Activated CD8-positive, alpha-beta T cell treated with anti-CD3 and anti-CD28 coated beads, Interleukin-2, amount 10 ng/mL, durations not matched to agents 7 days and 5 days (primary cell): ENCODE measurements around the gene ZNF569. TPM values are rescaled to one million over a fixed set of nuclear protein-coding genes. Genes with fewer than 3 reads are reported as not detected.

Experiments
- ATAC-seq: fragments of 150-1000 bp; cut with Tn5 transposase; one replicate; pipeline ENCODE4 v1.10.0; 2021; ENCODE audit warnings: moderate library complexity
- CTCF ChIA-PET: fragments of 350-600 bp; sonication (Branson Sonifier 250); formaldehyde crosslinking; loops from one replicate; lab custom pipeline; 2021; ENCODE audit warnings: antibody characterized with exemption; lab: Charles Lee
- POLR2A ChIA-PET: fragments of 350-600 bp; sonication (Branson Sonifier 250); formaldehyde crosslinking; loops from one replicate; lab custom pipeline; 2021; ENCODE audit warnings: antibody characterized with exemption; lab: Charles Lee
- DNase-seq: peaks from one replicate; pipeline ENCODE4 v3.0.0-alpha.2; 2020
- H3K27ac Mint-ChIP-seq: one replicate; pipeline ENCODE4 v1.8.0; 2021; ENCODE audit warnings: mild to moderate bottlenecking, mixed read lengths
- H3K27me3 Mint-ChIP-seq: one replicate; pipeline ENCODE4 v1.8.0; 2021; ENCODE audit warnings: low read depth, mixed read lengths
- H3K36me3 Mint-ChIP-seq: one replicate; pipeline ENCODE4 v1.8.0; 2021; ENCODE audit warnings: low read depth, mixed read lengths
- H3K4me1 Mint-ChIP-seq: one replicate; pipeline ENCODE4 v1.8.0; 2021; ENCODE audit warnings: low read depth, mixed read lengths
- H3K4me3 Mint-ChIP-seq: one replicate; pipeline ENCODE4 v1.8.0; 2021; ENCODE audit warnings: mild to moderate bottlenecking, mixed read lengths
- H3K9me3 Mint-ChIP-seq: one replicate; pipeline ENCODE4 v1.8.0; 2022; ENCODE audit warnings: mixed read lengths; ENCODE audit not compliant: insufficient read depth
- total RNA-seq, 2 experiments: library from RNA; stranded (reverse); gene quantifications; one replicate each; pipeline ENCODE4 v1.2.3, GENCODE V29; 2021

Gene ZNF569
- total RNA-seq: 1 to 10 TPM; 7.1 to 9.1 TPM

- Mint-ChIP-seq H3K4me3 (peak within 1 kb of the TSS; percentile 91), H3K4me1 (peaks cover 33% of the 10 kb centered on the region), H3K9me3 (peaks cover 14% of the 10 kb centered on the region), H3K27ac (peak within 1 kb of the TSS; percentile 95), H3K27me3 (no peaks in the 10 kb centered on the region), H3K36me3 (peaks cover 36% of the 10 kb centered on the region)
- CTCF ChIA-PET: interaction anchor here (0.6 to 0.7 kb wide), 2 partner anchors 40 to 47 kb away, joined by 3 read pairs; partner anchors contain the start of gene ZNF793
- peak; percentile 66 for ATAC-seq
- POLR2A ChIA-PET: interaction anchor here (1.0 to 1.8 kb wide), 7 partner anchors 40 to 978 kb away, joined by 3 to 10 read pairs (median 3); partner anchors contain the start of genes ZNF527, ZNF540, ZNF566 and ZNF571
- peak; percentile 94 for DNase-seq
Measured at GRCh38 chr19:37466798-37467607, at the start of gene ZNF569. TSS of gene ZNF569 (minus strand) at chr19:37467444. CDS start at chr19:37444921, 22,523 bp downstream.

GRCh38 chr19:37513397-37513796 lies 46.2 kb upstream of the ZNF569 start:
- POLR2A ChIA-PET: interaction anchor here (1.2 kb wide), 1 partner anchor 143 kb away, joined by 3 read pairs; the partner anchor contains the start of gene ZNF527
- Mint-ChIP-seq H3K27ac (no peak overlapping the region), H3K4me3 (no peak overlapping the region), H3K27me3 (no peaks in the 10 kb centered on the region), H3K9me3 (peaks cover 30% of the 10 kb centered on the region), H3K36me3 (peaks cover 58% of the 10 kb centered on the region), H3K4me1 (peaks cover 2% of the 10 kb centered on the region)
- no peak for ATAC-seq
- no peak for DNase-seq
- CTCF ChIA-PET: no interaction called here

GRCh38 chr19:37511821-37512220 lies 44.6 kb upstream of the ZNF569 start:
- Mint-ChIP-seq H3K4me3 (no peak overlapping the region), H3K27ac (no peak overlapping the region), H3K9me3 (peaks cover 30% of the 10 kb centered on the region), H3K36me3 (peaks cover 53% of the 10 kb centered on the region), H3K4me1 (peaks cover 2% of the 10 kb centered on the region), H3K27me3 (no peaks in the 10 kb centered on the region)
- ATAC-seq: no peak
- POLR2A ChIA-PET: no interaction called here
- DNase-seq: no peak
- CTCF ChIA-PET: no interaction called here

GRCh38 chr19:37511186-37511585 lies 43.9 kb upstream of the ZNF569 start:
- Mint-ChIP-seq H3K27ac (no peak overlapping the region), H3K27me3 (no peaks in the 10 kb centered on the region), H3K4me1 (peaks cover 2% of the 10 kb centered on the region), H3K9me3 (peaks cover 30% of the 10 kb centered on the region), H3K4me3 (no peak overlapping the region), H3K36me3 (peaks cover 51% of the 10 kb centered on the region)
- ChIA-PET POLR2A (no interaction called here), CTCF (no interaction called here)
- ATAC-seq (no peak), DNase-seq (no peak)

- no peaks in the 10 kb centered on the region for H3K27me3 Mint-ChIP-seq
- peaks cover 43% of the 10 kb centered on the region for H3K36me3 Mint-ChIP-seq
- ATAC-seq: no peak
- ChIA-PET POLR2A (interaction anchor here (0.9 to 2.5 kb wide), 8 partner anchors 38 to 819 kb away, joined by 3 to 11 read pairs (median 6); partner anchors contain the start of genes ZNF527, ZNF540, ZNF569 and ZNF570), CTCF (interaction anchor here (1.2 kb wide), 1 partner anchor 40 kb away, joined by 3 read pairs; no protein-coding TSS in a partner anchor)
- no peak overlapping the region for H3K4me3 Mint-ChIP-seq
- H3K27ac Mint-ChIP-seq: no peak overlapping the region
- DNase-seq: no peak
- peaks cover 21% of the 10 kb centered on the region for H3K9me3 Mint-ChIP-seq
- no peaks in the 10 kb centered on the region for H3K4me1 Mint-ChIP-seq
Measured at GRCh38 chr19:37507167-37507464, 39.9 kb upstream of the ZNF569 start.

- CTCF ChIA-PET: interaction anchor here (0.7 to 1.2 kb wide), 4 partner anchors 10 to 189 kb away, joined by 3 to 4 read pairs (median 3); no protein-coding TSS in a partner anchor
- Mint-ChIP-seq H3K9me3 (peaks cover 26% of the 10 kb centered on the region), H3K27me3 (no peaks in the 10 kb centered on the region), H3K27ac (no peak within 1 kb of the TSS), H3K36me3 (peaks cover 43% of the 10 kb centered on the region), H3K4me3 (no peak within 1 kb of the TSS), H3K4me1 (no peaks in the 10 kb centered on the region)
- peak; percentile 89 for ATAC-seq
- POLR2A ChIA-PET: interaction anchor here (0.8 to 2.5 kb wide), 10 partner anchors 37 to 818 kb away, joined by 3 to 11 read pairs (median 6); partner anchors contain the start of genes ZNF527, ZNF540, ZNF569 and ZNF570
- peak; percentile 84 for DNase-seq
Measured at GRCh38 chr19:37506387-37507166, 39.3 kb upstream of the ZNF569 start, which contains the start of gene ZNF793. TSS of gene ZNF793 (plus strand) at chr19:37506939. CDS start at chr19:37523440, 16,501 bp downstream.

GRCh38 chr19:37505958-37506386 lies 38.7 kb upstream of the ZNF569 start:
- Mint-ChIP-seq H3K4me3 (no peak overlapping the region), H3K4me1 (no peaks in the 10 kb centered on the region), H3K9me3 (peaks cover 30% of the 10 kb centered on the region), H3K27ac (no peak overlapping the region), H3K36me3 (peaks cover 38% of the 10 kb centered on the region), H3K27me3 (no peaks in the 10 kb centered on the region)
- POLR2A ChIA-PET: interaction anchor here (0.8 to 2.5 kb wide), 8 partner anchors 37 to 272 kb away, joined by 3 to 11 read pairs (median 6); partner anchors contain the start of genes ZNF527, ZNF540, ZNF569 and ZNF570
- CTCF ChIA-PET: interaction anchor here (0.7 to 0.9 kb wide), 3 partner anchors 10 to 188 kb away, joined by 3 to 4 read pairs (median 3); no protein-coding TSS in a partner anchor
- ATAC-seq (peak; percentile 35), DNase-seq (no peak)

GRCh38 chr19:37492213-37492612 lies 25.0 kb upstream of the ZNF569 start:
- POLR2A ChIA-PET: no interaction called here
- CTCF ChIA-PET: no interaction called here
- H3K36me3 Mint-ChIP-seq: peaks cover 1% of the 10 kb centered on the region

GRCh38 chr19:37484406-37485168 lies 17.3 kb upstream of the ZNF569 start:
- ChIA-PET CTCF (no interaction called here), POLR2A (interaction anchor here (0.7 kb wide), 1 partner anchor 70 kb away, joined by 3 read pairs; no protein-coding TSS in a partner anchor)
- no peak for DNase-seq
- Mint-ChIP-seq H3K4me3 (no peak overlapping the region), H3K4me1 (no peaks in the 10 kb centered on the region), H3K36me3 (peaks cover 49% of the 10 kb centered on the region), H3K9me3 (peaks cover 68% of the 10 kb centered on the region), H3K27ac (no peak overlapping the region), H3K27me3 (no peaks in the 10 kb centered on the region)
- ATAC-seq: no peak

More at GRCh38 chr19:37492213-37492612, 25.0 kb upstream of the ZNF569 start:
- Mint-ChIP-seq H3K27ac (no peak overlapping the region), H3K27me3 (no peaks in the 10 kb centered on the region), H3K4me3 (no peak overlapping the region), H3K4me1 (no peaks in the 10 kb centered on the region), H3K9me3 (peaks cover 40% of the 10 kb centered on the region)
- ATAC-seq: no peak
- DNase-seq: no peak

GRCh38 chr19:37472165-37472564 lies 4.9 kb upstream of the ZNF569 start:
- Mint-ChIP-seq H3K9me3 (peaks cover 20% of the 10 kb centered on the region), H3K4me3 (no peak overlapping the region), H3K27me3 (no peaks in the 10 kb centered on the region), H3K36me3 (peaks cover 45% of the 10 kb centered on the region), H3K27ac (no peak overlapping the region), H3K4me1 (peaks cover 26% of the 10 kb centered on the region)
- ChIA-PET POLR2A (no interaction called here), CTCF (no interaction called here)
- DNase-seq (no peak), ATAC-seq (no peak)

- POLR2A ChIA-PET: no interaction called here
- CTCF ChIA-PET: no interaction called here
Measured at GRCh38 chr19:37470216-37470615, 3.0 kb upstream of the ZNF569 start.

More at GRCh38 chr19:37470216-37470615, 3.0 kb upstream of the ZNF569 start:
- ATAC-seq (no peak), DNase-seq (no peak)
- H3K27me3 Mint-ChIP-seq: no peaks in the 10 kb centered on the region
- H3K4me1 Mint-ChIP-seq: peaks cover 33% of the 10 kb centered on the region
- H3K36me3 Mint-ChIP-seq: peaks cover 30% of the 10 kb centered on the region
- H3K9me3 Mint-ChIP-seq: peaks cover 6% of the 10 kb centered on the region
- H3K27ac Mint-ChIP-seq: peak overlapping the region; percentile 97
- peak overlapping the region; percentile 91 for H3K4me3 Mint-ChIP-seq
